C4-2B (cell line): Measurements from ENCODE around the gene NECAB2.

ENCODE experiments used
- CTCF ChIP-seq: fragments of 450-650 bp; conservative IDR thresholded peaks from 2 replicates; pipeline ENCODE4 v1.5.1; 2017; ENCODE audit warnings: mild to moderate bottlenecking
- ZFX ChIP-seq: fragments of 450-650 bp; IDR thresholded peaks from 2 replicates; pipeline ENCODE4 v1.6.1; 2017

DNA sequence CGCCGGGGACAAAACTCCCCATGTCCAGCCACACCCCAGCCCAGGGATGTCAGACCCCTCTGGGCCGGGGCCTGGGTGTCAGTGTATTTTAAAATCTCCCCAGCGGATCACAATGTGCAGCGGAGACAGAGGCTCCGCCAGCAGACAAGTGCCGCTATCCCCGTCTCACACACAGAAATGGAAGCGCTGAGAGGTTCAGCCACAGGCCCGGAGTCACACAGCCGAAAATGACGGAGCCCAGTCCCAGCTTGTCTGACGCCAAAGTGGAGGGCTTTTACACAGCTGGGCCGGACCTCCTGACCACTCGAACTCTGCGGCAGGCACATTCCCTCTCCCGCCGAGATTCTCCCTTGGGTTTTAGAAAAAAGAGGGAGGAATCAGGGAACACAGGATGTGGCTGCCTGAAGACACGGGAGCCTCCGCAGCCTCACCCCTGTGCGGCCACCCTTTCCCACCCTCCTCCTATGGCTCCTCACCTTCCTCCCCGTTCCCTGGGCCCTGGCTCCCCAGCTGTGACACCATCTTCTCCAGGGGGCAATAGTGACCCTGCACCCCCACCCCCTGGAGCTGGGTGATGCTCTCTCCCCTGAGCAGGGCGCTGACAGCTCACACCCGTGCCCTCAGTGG lies 21.8 kb upstream of the NECAB2 start:
- no peak for TF ChIP-seq CTCF
- TF ChIP-seq ZFX = no peak
